T-helper 2 cell treated with Interferon-gamma antibody and Interleukin-4, amounts not matched to agents 100 ng/mL and 5 ng/mL, for 36 hours (primary cell): ENCODE measurements around the gene NSUN2. TPM values are rescaled to one million over a fixed set of nuclear protein-coding genes. Genes with fewer than 3 reads are reported as not detected.

Experiments
- intact Hi-C: fragments of 100-400 bp; cut with micrococcal nuclease; formaldehyde crosslinking; loops from one replicate; pipeline ENCODE4 v1.15.1; 2023
- total RNA-seq: library from RNA; stranded (reverse); gene quantifications from 2 replicates; pipeline ENCODE4 v1.2.3, GENCODE V29; 2022

Gene NSUN2
- total RNA-seq, 1 donor from 2014 or later = 92.2 TPM

GRCh38 chr5:6607559-6607936 lies 25.3 kb downstream of the NSUN2 start:
- intact Hi-C loops = no loop called here

- intact Hi-C loops = no loop called here
Measured at GRCh38 chr5:6606884-6607558, 25.8 kb downstream of the NSUN2 start.

GRCh38 chr5:6604946-6605345 lies 27.9 kb downstream of the NSUN2 start:
- intact Hi-C loops = no loop called here

- intact Hi-C loops = no loop called here
Measured at GRCh38 chr5:6604341-6604740, 28.5 kb downstream of the NSUN2 start.

- intact Hi-C loops = no loop called here
Measured at GRCh38 chr5:6603643-6604042, 29.2 kb downstream of the NSUN2 start.

GRCh38 chr5:6602441-6602840 lies 30.4 kb downstream of the NSUN2 start:
- intact Hi-C loops = no loop called here

- intact Hi-C loops = no loop called here
Measured at GRCh38 chr5:6601816-6602215, 31.0 kb downstream of the NSUN2 start.

- intact Hi-C loops = no loop called here
Measured at GRCh38 chr5:6601271-6601670, 31.6 kb downstream of the NSUN2 start.

GRCh38 chr5:6599739-6600138 lies 33.1 kb downstream of the NSUN2 start:
- intact Hi-C loops = no loop called here

- intact Hi-C loops = no loop called here
Measured at GRCh38 chr5:6598351-6598900, 34.4 kb downstream of the NSUN2 start.

- intact Hi-C loops = no loop called here
Measured at GRCh38 chr5:6597557-6597956, 35.3 kb downstream of the NSUN2 start.

GRCh38 chr5:6596388-6596787 lies 36.5 kb downstream of the NSUN2 start:
- intact Hi-C loops = no loop called here

GRCh38 chr5:6595405-6595804 lies 37.4 kb downstream of the NSUN2 start:
- intact Hi-C loops = no loop called here

GRCh38 chr5:6594066-6594465 lies 38.8 kb downstream of the NSUN2 start:
- intact Hi-C loops = loop anchor here (5.0 kb wide), 1 partner anchor 302 kb away; no protein-coding TSS in a partner anchor

GRCh38 chr5:6593148-6594016 lies 39.5 kb downstream of the NSUN2 start:
- intact Hi-C loops = loop anchor here (5.0 kb wide), 1 partner anchor 301 kb away; no protein-coding TSS in a partner anchor

GRCh38 chr5:6592601-6593000 lies 40.2 kb downstream of the NSUN2 start:
- intact Hi-C loops = loop anchor here (5.0 kb wide), 1 partner anchor 300 kb away; no protein-coding TSS in a partner anchor

GRCh38 chr5:6591671-6592288 lies 41.1 kb downstream of the NSUN2 start:
- intact Hi-C loops = loop anchor here (5.0 kb wide), 1 partner anchor 299 kb away; no protein-coding TSS in a partner anchor

GRCh38 chr5:6590581-6590980 lies 42.3 kb downstream of the NSUN2 start:
- intact Hi-C loops = loop anchor here (5.0 kb wide), 1 partner anchor 298 kb away; no protein-coding TSS in a partner anchor

GRCh38 chr5:6587171-6587570 lies 45.7 kb downstream of the NSUN2 start:
- intact Hi-C loops = loop anchor here (10.0 kb wide), 3 partner anchors 92 to 1092 kb away; partner anchors contain the start of gene MED10

GRCh38 chr5:6586647-6587042 lies 46.2 kb downstream of the NSUN2 start:
- intact Hi-C loops = loop anchor here (10.0 kb wide), 3 partner anchors 92 to 1092 kb away; partner anchors contain the start of gene MED10

- intact Hi-C loops = loop anchor here (10.0 kb wide), 3 partner anchors 91 to 1091 kb away; partner anchors contain the start of gene MED10
Measured at GRCh38 chr5:6585939-6586646, 46.8 kb downstream of the NSUN2 start.
